ENCODE measurements around the gene HCFC1R1.

The HCFC1R1 gene

DNA sequence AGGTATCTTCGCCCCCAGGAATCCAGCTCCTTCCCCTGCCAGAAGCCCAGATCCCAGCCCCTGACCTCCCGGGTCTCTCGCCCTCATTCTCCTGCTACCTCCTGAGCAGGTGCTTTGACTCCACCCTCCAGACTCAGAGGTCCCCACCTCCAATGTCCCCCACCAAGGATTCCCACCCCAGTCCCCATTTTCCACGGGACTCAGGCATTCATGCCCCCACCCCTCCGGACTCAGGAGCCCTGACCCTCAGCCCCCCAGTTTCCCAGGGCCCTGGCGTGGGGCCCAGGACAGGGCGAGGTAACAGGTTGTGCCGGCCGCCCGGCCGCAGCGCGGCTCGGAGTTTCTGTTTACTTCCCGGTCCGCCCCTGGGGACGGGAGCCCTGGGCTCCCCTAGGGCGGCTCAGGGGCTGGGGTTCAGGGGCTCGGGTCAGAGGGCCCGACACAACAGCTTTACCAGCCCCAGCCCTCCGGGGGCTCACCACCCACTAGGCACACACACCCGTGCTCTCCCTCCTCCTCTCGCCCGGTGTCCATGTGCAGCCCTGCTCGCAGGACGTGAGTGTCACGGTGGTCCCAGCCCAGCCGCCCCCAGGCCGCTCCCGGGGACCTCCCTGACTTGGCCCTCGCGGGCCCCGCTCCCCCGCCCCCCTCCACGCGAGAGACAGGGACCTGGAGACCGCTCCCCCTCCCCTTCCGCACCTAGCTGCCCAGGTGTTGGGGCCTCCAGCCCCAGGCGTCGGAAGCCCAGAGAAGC, 12.4 kb upstream of the HCFC1R1 start:
- no peak for DNase-seq (ENCODE audit: low read depth in 3 of 3)

DNA sequence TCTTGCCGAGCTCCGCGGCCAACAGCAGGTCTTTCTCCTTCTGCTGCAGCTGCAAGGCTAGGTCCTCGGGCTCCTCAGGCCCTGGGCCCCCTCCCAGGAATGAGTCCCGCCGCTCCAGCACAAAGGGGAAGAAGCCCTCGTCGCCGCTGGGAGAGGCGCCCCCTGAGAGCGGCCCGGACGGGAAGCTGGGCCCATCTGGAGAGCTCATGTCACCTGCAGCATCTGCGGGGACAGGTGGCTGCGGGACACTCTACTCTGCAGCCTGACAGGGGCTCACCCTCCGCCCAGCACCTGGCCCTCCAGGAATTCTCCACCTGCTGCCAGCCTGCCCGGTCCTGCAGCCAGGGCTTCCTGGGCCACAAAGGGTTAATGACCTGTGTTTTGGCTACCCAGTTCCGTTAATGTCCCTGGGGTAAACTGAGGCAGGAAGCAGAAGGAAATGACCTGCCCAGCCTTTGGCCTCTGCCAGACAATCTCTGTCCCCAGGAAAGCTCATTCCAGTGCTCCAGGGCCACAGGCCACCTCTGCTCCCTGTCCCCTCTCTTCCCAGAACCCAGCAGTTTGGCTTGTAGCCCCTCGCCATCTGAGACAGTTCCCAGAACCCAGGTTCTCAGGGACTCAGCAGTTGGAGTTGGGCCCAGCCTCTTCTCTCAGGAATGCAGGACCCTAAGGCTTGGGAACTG, 11.7 kb upstream of the HCFC1R1 start:
- no peak for DNase-seq (ENCODE audit: low read depth in 3 of 3)

GRCh38 chr16:3032624-3033023, 8.9 kb upstream of the HCFC1R1 start:
- no peak for DNase-seq (ENCODE audit: low read depth in 3 of 3)

DNA sequence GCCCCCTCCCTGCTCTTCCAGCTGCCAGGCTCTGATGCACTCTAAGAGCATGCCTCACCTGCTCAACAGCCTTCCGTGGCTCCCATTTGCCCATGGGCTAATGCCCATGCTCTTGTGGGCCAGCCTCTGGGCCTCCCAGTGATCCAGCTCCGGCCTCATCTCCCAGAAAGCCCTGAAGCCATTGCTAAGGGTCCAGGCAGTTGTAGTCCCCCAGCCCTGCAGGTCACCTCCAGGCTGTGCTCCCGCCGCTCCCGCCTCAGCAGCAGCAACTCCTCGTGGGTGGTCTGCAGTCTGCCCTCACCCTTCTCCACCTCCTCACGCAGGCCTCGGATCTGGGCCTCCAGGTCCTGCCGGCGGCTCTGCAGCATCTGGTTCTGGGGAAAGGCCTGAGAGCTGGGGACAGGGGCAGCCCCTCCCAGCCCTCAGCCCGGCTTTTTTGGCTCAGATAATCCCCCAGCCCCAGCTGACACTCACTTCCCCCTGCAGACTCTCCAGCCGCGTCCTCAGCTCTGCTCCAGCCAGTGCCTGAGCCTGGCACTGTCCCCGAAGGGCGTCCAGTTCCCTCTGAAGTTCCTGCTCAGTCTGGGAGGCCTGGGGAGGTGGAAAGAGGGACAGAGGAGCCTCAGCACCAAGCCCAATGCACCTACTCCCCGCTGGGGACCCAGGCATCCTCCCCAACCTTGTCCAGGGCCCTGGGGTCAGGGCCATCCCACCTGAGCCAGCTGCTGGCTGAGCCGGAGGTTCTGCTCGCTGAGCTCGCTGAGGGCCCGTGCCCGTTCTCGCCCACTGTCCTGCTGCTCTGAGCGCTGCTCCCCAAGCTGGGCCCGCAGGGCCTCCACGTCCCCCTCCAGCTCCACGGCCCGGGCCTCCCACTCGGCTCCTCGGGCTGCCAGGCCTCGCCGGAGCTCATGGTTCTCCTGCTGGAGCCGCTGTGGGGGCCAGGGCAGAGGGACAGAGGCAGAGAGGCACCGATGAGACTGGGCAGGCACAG, 6.8 kb upstream of the HCFC1R1 start:
- no peak for DNase-seq (ENCODE audit: low read depth in 3 of 3)

GRCh38 chr16:3029491-3030221, 5.9 kb upstream of the HCFC1R1 start:
- DNase-seq (ENCODE audit: low read depth in 3 of 3), result no peak

DNA sequence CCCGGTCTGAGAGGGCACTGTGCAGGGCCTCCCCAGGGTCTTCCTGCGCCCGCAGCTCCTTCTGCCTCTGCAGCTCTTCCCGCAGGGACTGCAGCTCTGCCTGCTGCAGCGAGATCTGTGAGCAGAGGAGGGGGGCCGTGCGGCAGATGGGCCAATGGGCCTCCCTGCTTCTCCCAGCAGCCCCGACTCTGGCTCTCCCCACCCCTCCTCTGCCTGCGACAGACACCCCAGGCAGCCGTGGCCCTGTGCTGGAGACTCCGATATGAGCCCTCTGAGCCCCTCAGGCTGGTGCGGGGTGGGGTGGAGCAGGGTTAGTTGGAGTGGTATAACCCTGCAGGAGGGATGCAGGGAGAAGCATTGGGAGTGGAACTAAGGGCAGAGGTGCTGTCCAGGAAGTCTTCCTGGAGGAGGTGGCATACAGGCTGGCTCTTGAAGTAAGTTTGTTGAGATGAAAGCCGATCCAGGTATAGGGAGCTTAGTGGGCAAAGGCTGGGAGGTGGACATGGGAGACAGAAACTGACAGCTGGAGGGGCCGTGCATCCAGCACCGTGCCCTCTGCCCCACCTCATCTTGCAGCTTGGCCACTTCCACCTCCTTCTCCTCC, 5.1 kb upstream of the HCFC1R1 start:
- no peak for DNase-seq (ENCODE audit: low read depth in 3 of 3)

- DNase-seq (ENCODE audit: low read depth in 3 of 3), result peak; percentile 78 to 86 (median 80)
These were observed 4.4 kb upstream of the HCFC1R1 start for GRCh38 chr16:3027983-3028715.

DNA sequence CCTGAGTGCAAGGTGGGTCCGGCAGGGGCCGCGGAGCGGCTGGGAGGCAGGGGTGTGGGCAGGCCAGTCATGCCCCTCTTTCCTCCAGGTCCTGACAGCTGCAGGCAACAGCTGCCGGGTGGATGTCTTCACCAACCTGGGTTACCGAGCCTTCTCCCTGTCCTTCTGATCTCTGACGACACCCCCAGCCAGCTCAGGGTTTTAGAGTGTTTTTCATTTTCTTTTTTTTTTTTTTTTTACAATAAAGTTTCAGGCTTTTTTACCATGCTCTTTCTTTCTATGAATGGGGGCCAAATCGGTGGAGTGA, 3.7 kb upstream of the HCFC1R1 start:
- no peak for DNase-seq (ENCODE audit: low read depth in 3 of 3)

- DNase-seq (ENCODE audit: low read depth in 3 of 3), result no peak
These were observed 3.1 kb upstream of the HCFC1R1 start for GRCh38 chr16:3026609-3027488.

DNA sequence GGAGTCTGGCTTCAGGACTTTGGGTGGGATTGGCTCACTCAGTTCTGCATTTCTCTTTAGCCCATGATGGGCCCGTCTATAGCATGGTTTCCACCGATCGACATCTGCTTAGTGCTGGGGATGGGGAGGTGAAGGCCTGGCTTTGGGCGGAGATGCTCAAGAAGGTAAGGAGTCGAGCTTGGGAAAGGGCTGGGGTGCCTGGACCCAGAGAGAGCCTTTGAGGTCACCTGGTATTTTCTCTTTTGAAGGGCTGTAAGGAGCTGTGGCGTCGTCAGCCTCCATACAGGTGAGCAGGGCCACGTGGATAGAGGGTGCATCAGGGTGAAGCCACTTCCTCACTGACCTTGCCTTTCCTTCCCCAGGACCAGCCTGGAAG, 2.2 kb upstream of the HCFC1R1 start:
- DNase-seq (ENCODE audit: low read depth in 3 of 3), result no peak

- no peak for DNase-seq (ENCODE audit: low read depth in 3 of 3)
These were observed 1.6 kb upstream of the HCFC1R1 start for GRCh38 chr16:3025032-3026002.

GRCh38 chr16:3023415-3023668, 400 bp downstream of the HCFC1R1 start:
- DNase-seq (ENCODE audit: low read depth in 3 of 3), result no peak

DNA sequence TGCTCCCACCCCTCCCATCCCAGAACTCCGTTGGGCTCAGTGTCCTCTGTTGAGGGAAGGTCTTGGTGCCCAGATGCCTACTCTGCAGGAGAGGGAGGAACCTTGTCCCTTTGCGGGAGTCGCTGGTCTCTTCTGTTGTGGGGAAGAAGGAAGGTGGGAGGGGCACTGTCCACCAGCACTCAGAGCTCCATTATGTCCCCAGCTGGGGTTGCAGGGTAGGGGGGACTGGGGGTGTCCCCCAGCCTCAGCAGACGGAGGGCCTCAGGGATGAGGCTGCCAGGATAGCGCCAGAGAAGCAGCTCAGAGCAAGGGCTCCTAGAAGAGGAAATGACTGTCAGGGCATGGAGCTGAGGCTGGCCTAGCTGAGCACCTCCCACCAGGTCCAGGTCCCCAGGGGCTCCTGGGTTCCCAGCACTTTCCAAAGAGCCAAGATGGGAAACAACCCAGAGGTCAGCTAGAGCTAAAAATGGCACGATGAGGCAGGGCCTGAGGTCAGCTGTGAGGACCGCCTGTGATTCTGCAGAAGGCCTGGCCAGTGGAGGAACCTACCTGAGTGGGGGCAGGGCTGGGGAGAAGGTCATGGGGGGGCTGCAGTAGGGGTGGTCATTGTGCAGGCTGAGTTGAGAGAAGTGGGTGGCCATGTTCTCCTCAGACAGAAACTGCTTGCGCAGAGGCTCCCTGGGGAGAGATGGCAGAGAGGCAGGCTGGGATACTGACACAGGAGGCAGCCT, 893 bp downstream of the HCFC1R1 start:
- DNase-seq (ENCODE audit: low read depth in 3 of 3), result no peak

DNA sequence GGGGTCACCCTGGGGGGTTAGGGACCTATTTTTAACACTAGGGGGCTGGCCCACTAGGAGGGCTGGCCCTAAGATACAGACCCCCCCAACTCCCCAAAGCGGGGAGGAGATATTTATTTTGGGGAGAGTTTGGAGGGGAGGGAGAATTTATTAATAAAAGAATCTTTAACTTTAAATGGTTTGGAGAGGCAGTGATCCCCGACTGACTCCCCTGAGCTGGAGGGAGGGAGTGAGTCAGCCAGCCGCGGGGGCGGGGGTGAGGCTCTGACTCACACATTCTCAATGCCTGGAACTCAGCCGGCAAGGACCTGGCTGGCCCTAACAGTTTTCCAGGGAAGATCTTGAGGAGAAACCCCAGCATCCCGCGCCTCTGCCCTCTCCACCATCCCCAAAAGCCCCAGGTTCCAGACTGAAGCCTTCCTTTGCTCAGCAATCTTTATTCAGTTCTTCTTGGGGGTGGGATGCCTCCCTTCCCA, 1.5 kb downstream of the HCFC1R1 start:
- DNase-seq (ENCODE audit: low read depth in 3 of 3), result peak; percentile 82 to 89 (median 87)

GRCh38 chr16:3021449-3022207, 2.1 kb downstream of the HCFC1R1 start:
- peak; percentile 60 to 82 (median 81) for DNase-seq (ENCODE audit: low read depth in 3 of 3)

DNA sequence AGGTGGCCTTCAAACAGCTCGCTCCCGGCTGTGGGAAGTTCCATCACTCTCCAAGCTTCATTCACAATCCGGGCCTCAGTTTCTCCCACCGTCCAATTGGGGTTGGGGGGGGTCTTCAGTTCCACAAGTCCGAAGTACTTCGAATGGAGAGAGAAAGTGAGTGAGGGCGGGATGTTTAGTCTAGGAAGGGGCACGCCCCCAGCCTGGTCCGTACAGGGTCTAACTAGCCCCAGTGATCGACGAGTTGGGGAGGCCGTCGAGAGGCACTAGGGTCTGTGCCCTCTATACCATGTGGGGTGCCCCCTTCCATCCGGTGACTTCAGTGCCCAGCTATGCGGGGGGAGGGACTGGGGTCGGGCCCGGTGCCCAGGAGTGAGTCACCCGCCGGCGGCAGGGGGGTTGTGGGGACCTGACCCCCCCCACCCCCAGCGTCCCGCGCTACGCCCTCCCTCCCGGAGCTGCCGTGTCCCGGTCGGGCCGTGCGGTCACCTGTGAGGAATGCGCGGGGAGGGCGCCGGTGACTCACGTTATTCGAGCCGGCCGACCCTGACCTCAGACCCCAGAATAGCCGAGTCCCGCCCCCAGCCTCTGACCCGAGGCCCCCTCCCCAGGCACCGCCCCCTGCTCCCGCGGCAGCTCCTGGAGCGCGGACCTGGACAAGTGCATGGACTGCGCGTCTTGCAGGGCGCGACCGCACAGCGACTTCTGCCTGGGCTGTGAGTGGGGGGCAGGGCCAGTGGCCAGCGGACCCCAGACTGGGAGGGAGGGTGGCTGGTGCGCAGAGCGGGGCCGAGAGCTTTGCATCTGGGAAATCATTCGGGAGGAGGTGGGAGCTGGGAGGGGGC, 2.9 kb downstream of the HCFC1R1 start:
- peak; percentile 34 to 58 (median 57) for DNase-seq (ENCODE audit: low read depth in 3 of 3)

Measured in stimulated activated CD4-positive, alpha-beta T cell treated with anti-CD3 and anti-CD28 coated beads, TNF-alpha, amount 100 ng/mL, for 4 hours (primary cell).